Osteocyte (in vitro differentiated cells): ENCODE results near the gene SRGAP2B. TPM values are rescaled to one million over a fixed set of nuclear protein-coding genes. Genes with fewer than 3 reads are reported as not detected.
"Not testable (repeated sequence)": the region's sequence is repeated elsewhere in the genome, so short reads cannot be mapped to it uniquely, and the experiment has no call there.

Source experiments
- DNase-seq: peaks from one replicate; pipeline ENCODE4 v3.0.0; 2021; ENCODE audit warnings: mixed read lengths; ENCODE audit not compliant: unreplicated experiment; ENCODE audit errors: extremely low spot score
- H3K27ac Mint-ChIP-seq: one replicate; pipeline ENCODE4 v1.8.0; 2021; ENCODE audit warnings: mild to moderate bottlenecking, mixed read lengths; ENCODE audit not compliant: unreplicated experiment
- H3K27me3 Mint-ChIP-seq: one replicate; pipeline ENCODE4 v1.8.0; 2021; ENCODE audit warnings: mixed read lengths; ENCODE audit not compliant: unreplicated experiment
- H3K36me3 Mint-ChIP-seq: one replicate; pipeline ENCODE4 v1.8.0; 2021; ENCODE audit warnings: mixed read lengths; ENCODE audit not compliant: unreplicated experiment
- H3K4me1 Mint-ChIP-seq: one replicate; pipeline ENCODE4 v1.8.0; 2021; ENCODE audit warnings: mixed read lengths; ENCODE audit not compliant: unreplicated experiment
- H3K4me3 Mint-ChIP-seq: one replicate; pipeline ENCODE4 v1.8.0; 2021; ENCODE audit warnings: mild to moderate bottlenecking, moderate library complexity, mixed read lengths; ENCODE audit not compliant: unreplicated experiment
- H3K9me3 Mint-ChIP-seq: one replicate; pipeline ENCODE4 v1.8.0; 2021; ENCODE audit warnings: mixed read lengths; ENCODE audit not compliant: unreplicated experiment
- total RNA-seq: library from RNA; stranded (reverse); gene quantifications from 2 replicates; pipeline ENCODE4 v1.2.1, GENCODE V29; 2021

The SRGAP2B gene
- total RNA-seq, 1 donor from 2014 or later = 44.7 TPM

DNA sequence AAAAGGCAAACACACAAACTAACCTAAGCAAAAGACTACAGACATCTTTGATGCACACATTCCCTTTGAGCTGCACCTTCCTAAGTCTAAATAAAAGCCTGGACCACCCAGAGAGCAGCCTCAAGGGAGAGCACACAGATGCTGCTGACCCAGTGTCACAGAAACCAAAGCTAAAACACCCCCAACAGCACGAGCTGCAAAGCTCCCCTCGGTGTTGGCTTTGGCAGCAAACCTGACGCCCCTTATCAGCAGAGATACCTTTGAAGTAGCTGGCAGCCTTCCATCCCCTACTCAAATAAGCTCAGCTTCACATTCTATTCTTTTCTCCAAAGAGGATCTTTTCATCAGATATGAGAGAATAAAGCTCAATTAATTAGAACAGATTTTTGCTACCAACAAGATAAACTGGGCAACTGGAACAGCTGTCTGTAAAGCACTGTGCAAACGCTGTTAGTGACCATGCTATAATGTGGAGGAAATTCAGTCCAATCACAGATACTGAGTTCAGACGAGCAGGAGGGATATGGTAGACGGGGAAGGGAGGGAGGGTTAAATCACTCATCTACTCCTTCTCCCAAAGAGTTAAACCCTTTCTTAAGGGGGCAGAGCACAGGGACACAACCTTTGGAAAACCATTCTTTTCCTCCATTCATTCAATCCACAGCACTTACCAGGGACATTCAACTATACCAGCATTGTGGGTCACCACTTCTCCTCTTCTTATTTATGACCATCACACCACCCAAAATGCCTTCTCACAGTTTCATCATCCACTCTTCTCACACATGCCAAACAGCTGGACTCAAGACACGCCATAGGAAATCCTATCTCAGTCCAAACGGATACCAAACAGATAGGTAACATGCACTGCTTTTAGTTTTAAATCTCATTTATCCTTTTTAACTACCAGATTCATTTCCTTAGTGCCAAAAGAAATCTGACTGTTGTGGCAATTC is 148.3 kb downstream of the SRGAP2B start:
- not testable (repeated sequence) for DNase-seq, H3K4me3 Mint-ChIP-seq, H3K27ac Mint-ChIP-seq, H3K36me3 Mint-ChIP-seq, H3K9me3 Mint-ChIP-seq, H3K27me3 Mint-ChIP-seq, H3K4me1 Mint-ChIP-seq

- H3K36me3 Mint-ChIP-seq, H3K4me3 Mint-ChIP-seq, H3K27ac Mint-ChIP-seq: not testable (repeated sequence)
Measured at GRCh38 chr1:144941710-144942109, 153.4 kb downstream of the SRGAP2B start.

DNA sequence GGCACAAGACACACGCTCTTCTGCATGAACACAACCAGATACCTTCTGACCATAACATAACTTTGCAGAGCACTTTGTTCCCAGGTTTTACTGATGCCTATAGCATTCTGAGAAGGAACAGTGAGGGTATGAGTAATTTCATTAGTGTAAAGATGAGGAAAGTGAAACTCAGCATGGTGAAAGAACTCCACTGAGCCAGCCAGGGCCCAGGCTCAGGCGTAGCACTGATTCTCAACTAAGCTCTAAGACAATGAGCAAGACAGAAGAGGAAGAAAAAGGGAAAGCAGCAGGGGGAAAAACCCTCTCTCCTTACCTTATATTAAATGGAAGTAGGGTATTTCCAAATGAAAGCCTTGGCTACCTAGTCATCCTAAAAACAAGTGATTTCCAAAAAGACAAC is 155.1 kb downstream of the SRGAP2B start:
- H3K36me3 Mint-ChIP-seq, DNase-seq, H3K4me3 Mint-ChIP-seq, H3K27ac Mint-ChIP-seq, H3K4me1 Mint-ChIP-seq, H3K27me3 Mint-ChIP-seq, H3K9me3 Mint-ChIP-seq: not testable (repeated sequence)

More at GRCh38 chr1:144941710-144942109, 153.4 kb downstream of the SRGAP2B start:
- H3K9me3 Mint-ChIP-seq, H3K4me1 Mint-ChIP-seq, DNase-seq, H3K27me3 Mint-ChIP-seq: not testable (repeated sequence)

DNA sequence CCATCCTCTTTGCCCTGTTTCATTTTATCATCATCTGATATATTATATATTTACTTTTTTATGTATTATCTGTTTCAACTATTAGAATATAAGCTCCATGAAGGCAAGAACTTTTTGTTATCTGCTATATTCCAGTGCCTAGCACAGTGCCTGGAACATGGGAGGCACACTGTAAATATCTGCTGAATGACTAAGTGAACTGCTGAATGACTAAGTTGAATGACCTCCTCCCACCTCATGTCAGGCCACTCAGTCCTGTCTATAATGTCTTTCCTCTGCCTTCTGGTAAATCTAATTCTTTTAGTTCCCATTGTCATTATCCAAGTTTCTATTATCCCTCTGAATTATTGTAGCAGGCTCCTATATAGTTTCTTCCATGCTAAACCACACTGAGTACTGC is 156.5 kb downstream of the SRGAP2B start:
- H3K27me3 Mint-ChIP-seq, H3K4me1 Mint-ChIP-seq: not testable (repeated sequence)

DNA sequence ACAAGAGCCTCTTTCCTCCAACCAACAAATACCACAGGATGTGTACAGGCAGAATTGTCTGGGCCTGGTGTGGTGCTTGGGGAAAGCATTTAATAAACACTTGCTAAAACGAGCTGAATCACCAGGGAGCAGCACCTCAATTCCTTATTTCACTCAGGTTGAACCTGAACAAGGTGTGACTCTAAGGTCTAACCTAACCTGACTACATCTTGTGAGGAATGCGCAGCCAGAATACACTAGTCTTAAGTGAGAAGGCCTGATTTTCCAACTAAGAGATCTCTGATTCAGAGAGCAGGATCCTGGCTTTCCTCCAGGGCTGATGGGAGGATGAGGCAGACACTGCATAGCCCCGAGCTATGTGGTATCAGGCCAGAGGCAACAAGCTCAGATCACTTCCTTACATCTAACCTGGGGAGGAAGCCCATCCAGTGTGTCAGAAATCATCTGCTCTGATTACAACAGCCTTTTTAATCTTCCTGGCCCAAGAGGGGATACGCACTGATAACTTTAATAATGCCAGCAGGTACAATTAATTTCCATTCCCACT is 158.9 kb downstream of the SRGAP2B start:
- DNase-seq, H3K4me3 Mint-ChIP-seq, H3K27me3 Mint-ChIP-seq, H3K36me3 Mint-ChIP-seq, H3K9me3 Mint-ChIP-seq, H3K4me1 Mint-ChIP-seq, H3K27ac Mint-ChIP-seq: not testable (repeated sequence)

More for the DNA sequence above, 156.5 kb downstream of the SRGAP2B start:
- not testable (repeated sequence) for H3K9me3 Mint-ChIP-seq, DNase-seq, H3K36me3 Mint-ChIP-seq, H3K4me3 Mint-ChIP-seq, H3K27ac Mint-ChIP-seq

GRCh38 chr1:144935310-144935709 is 159.8 kb downstream of the SRGAP2B start:
- H3K4me1 Mint-ChIP-seq, H3K9me3 Mint-ChIP-seq, H3K27me3 Mint-ChIP-seq, H3K27ac Mint-ChIP-seq, DNase-seq, H3K36me3 Mint-ChIP-seq, H3K4me3 Mint-ChIP-seq: not testable (repeated sequence)

DNA sequence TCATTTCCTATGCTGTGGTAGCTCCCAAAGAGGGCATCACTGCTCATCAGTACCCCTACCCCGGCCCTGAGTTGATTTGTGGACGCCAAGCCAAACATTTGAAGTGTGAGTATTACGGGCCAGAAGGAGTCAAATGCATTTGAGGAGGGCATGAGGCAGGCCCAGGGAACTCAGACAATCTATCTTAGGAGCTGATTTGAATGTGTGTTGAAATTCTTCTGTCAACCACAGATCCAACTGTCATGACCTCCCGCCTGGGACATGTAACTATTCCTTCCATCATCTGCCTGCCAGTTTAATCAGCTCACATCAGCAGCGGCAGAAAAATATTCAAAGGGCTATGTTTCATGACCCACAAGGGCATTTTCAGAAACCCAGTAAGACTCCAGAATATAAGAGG is 162.1 kb downstream of the SRGAP2B start:
- not testable (repeated sequence) for H3K27ac Mint-ChIP-seq, H3K27me3 Mint-ChIP-seq, H3K36me3 Mint-ChIP-seq, H3K4me1 Mint-ChIP-seq, H3K9me3 Mint-ChIP-seq, H3K4me3 Mint-ChIP-seq, DNase-seq

- H3K4me3 Mint-ChIP-seq, H3K36me3 Mint-ChIP-seq, H3K27me3 Mint-ChIP-seq, DNase-seq, H3K9me3 Mint-ChIP-seq, H3K4me1 Mint-ChIP-seq, H3K27ac Mint-ChIP-seq: not testable (repeated sequence)
Measured at GRCh38 chr1:144932153-144932552, 163.0 kb downstream of the SRGAP2B start.

- not testable (repeated sequence) for H3K27ac Mint-ChIP-seq, H3K27me3 Mint-ChIP-seq, DNase-seq, H3K9me3 Mint-ChIP-seq, H3K4me3 Mint-ChIP-seq, H3K4me1 Mint-ChIP-seq, H3K36me3 Mint-ChIP-seq
Measured at GRCh38 chr1:144931553-144931952, 163.6 kb downstream of the SRGAP2B start.

DNA sequence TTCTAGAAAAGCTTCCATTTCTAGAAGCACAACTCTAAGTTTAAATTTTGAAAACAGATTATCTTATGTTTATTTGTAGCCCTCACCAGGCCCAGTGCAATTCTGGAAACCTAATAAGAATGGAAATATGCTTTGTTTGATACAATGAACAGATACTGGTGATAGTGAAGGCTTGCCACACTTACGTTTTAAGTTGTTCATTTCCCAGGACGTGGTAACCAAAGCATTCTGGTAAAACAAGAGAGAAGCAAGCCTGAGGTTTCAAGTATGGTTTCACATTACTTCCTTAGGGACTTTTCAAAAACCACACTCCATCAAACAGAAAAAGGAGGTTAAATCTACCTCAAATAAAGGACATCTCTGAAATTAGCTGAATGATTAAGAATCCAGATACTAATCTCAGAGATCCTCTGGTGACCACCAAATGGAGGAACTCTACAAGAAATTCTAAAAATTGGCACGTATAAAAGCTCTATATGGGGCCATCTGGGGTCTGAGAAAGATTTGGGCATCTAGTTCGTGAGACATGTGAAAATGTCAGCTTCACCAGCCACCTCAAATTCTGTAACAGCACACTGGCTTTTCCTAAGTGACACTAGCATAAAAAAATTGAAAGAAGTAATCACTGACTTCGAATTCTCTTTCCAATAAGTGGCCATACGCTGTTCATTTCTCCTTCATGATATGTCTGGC is 164.9 kb downstream of the SRGAP2B start:
- not testable (repeated sequence) for H3K27me3 Mint-ChIP-seq, H3K27ac Mint-ChIP-seq, H3K4me3 Mint-ChIP-seq, H3K4me1 Mint-ChIP-seq, DNase-seq, H3K9me3 Mint-ChIP-seq, H3K36me3 Mint-ChIP-seq

DNA sequence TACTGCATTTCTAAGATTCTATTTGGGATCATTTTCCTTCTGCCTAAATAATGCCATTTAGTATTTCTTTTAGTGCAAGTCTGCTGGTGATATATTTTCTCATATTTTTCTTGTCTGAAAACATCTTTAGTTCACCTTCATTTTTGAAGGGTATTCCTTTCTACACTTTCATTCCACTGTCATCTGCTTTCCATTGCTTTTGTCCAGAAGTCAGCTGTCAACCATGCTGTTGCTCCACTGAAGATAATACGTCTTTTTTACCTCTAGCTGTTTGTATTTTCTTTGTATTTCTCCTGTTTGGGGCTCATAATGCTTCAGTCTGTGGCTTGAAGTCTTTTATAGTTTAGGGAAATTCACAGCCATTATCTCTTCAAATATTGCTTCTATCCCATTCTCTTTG is 167.8 kb downstream of the SRGAP2B start:
- H3K9me3 Mint-ChIP-seq, H3K27ac Mint-ChIP-seq, H3K36me3 Mint-ChIP-seq, DNase-seq, H3K4me1 Mint-ChIP-seq, H3K27me3 Mint-ChIP-seq, H3K4me3 Mint-ChIP-seq: not testable (repeated sequence)

GRCh38 chr1:144923640-144924039 is 171.5 kb downstream of the SRGAP2B start:
- not testable (repeated sequence) for H3K4me1 Mint-ChIP-seq, H3K27ac Mint-ChIP-seq, H3K27me3 Mint-ChIP-seq, H3K9me3 Mint-ChIP-seq, DNase-seq, H3K36me3 Mint-ChIP-seq, H3K4me3 Mint-ChIP-seq
